GM23248 (cell line): Measurements from ENCODE around the gene FSTL3. TPM values are rescaled to one million over a fixed set of nuclear protein-coding genes. Genes with fewer than 3 reads are reported as not detected.
A peak's percentile ranks its signal among the peaks of the same experiment; 100 is the strongest.

ENCODE experiments used
- DNase-seq: peaks from one replicate; pipeline ENCODE4 v3.0.0-alpha.2; 2015
- H2AFZ ChIP-seq: fragments of 200-600 bp; sonication (generic); 2 replicates; pipeline ENCODE4 v1.6.1; 2016; ENCODE audit warnings: antibody characterized with exemption
- H3F3A ChIP-seq: fragments of 200-600 bp; sonication (generic); 2 replicates; pipeline ENCODE4 v1.6.1; 2016; ENCODE audit warnings: mild to moderate bottlenecking, antibody characterized with exemption, mixed run types; ENCODE audit not compliant: insufficient read depth
- H3K27ac ChIP-seq: fragments of 200-600 bp; sonication (generic); 2 replicates; pipeline ENCODE4 v1.5.1; 2016; ENCODE audit warnings: mild to moderate bottlenecking
- H3K27me3 ChIP-seq: fragments of 200-600 bp; sonication (generic); replicated peaks from 2 replicates; pipeline ENCODE4 v1.6.1; 2016; ENCODE audit warnings: mild to moderate bottlenecking; ENCODE audit not compliant: insufficient read depth
- H3K36me3 ChIP-seq: fragments of 200-600 bp; sonication (generic); 2 replicates; pipeline ENCODE4 v1.6.1; 2016; ENCODE audit warnings: low read depth, mild to moderate bottlenecking
- H3K4me1 ChIP-seq: fragments of 200-600 bp; sonication (generic); 2 replicates; pipeline ENCODE4 v1.6.1; 2016; ENCODE audit warnings: mild to moderate bottlenecking; ENCODE audit not compliant: insufficient read depth
- H3K4me2 ChIP-seq: fragments of 200-600 bp; sonication (generic); one replicate; pipeline ENCODE4 v1.6.1; 2016; ENCODE audit warnings: mild to moderate bottlenecking; ENCODE audit not compliant: unreplicated experiment
- H3K4me3 ChIP-seq: fragments of 200-600 bp; sonication (generic); 2 replicates; pipeline ENCODE4 v1.5.1; 2016; ENCODE audit warnings: mild to moderate bottlenecking
- H3K79me2 ChIP-seq: fragments of 200-600 bp; sonication (generic); 2 replicates; pipeline ENCODE4 v1.6.1; 2016; ENCODE audit warnings: mild to moderate bottlenecking; ENCODE audit not compliant: insufficient read depth
- H3K9ac ChIP-seq: fragments of 200-600 bp; sonication (generic); 2 replicates; pipeline ENCODE4 v1.6.1; 2016; ENCODE audit warnings: mild to moderate bottlenecking
- H3K9me2 ChIP-seq: fragments of 200-600 bp; sonication (generic); 2 replicates; pipeline ENCODE4 v1.6.1; 2016; ENCODE audit warnings: mixed run types, mild to moderate bottlenecking, moderate library complexity; ENCODE audit not compliant: insufficient read depth
- H3K9me3 ChIP-seq: fragments of 200-600 bp; sonication (generic); one replicate; pipeline ENCODE4 v1.6.1; 2017; ENCODE audit warnings: low read depth
- H4K20me1 ChIP-seq: fragments of 200-600 bp; sonication (generic); 2 replicates; pipeline ENCODE4 v1.6.0; 2016; ENCODE audit not compliant: insufficient read depth
- EZH2 ChIP-seq: fragments of 200-600 bp; sonication (generic); IDR thresholded peaks from 2 replicates; pipeline ENCODE4 v1.6.1; 2018; ENCODE audit warnings: antibody characterized with exemption, mild to moderate bottlenecking; ENCODE audit not compliant: insufficient read depth, poor library complexity, severe bottlenecking
- EZH2phosphoT487 ChIP-seq: fragments of 200-600 bp; sonication (generic); IDR thresholded peaks from 2 replicates; pipeline ENCODE4 v1.6.1; 2018; ENCODE audit warnings: antibody characterized with exemption, moderate library complexity, mild to moderate bottlenecking, low read depth; ENCODE audit not compliant: insufficient read depth
- WGBS, 2 experiments: methylation state at CpG; one replicate each; pipeline ENCODE4 v1.1.6; 2015 to 2017; ENCODE audit warnings: low lambda C conversion rate in 2 of 2, low coverage in 1 of 2; ENCODE audit errors: missing lambda C conversion rate in 2 of 2; 5-methylcytosine and 5-hydroxymethylcytosine counted together
- in situ Hi-C: fragments of 300-500 bp; cut with MboI; formaldehyde crosslinking; loops from 2 replicates; pipeline ENCODE4 v1.15.0; 2020
- polyA plus RNA-seq: library from polyadenylated mRNA; unstranded; fragments of >200 nt; fragmentation: Nextera tagmentation; extraction: Ambion mirVana; gene quantifications from 2 replicates; pipeline ENCODE4 v1.2.1, GENCODE V29; 2016
- total RNA-seq: library from RNA; depleted of rRNA; stranded (reverse); fragments of >200 nt; shearing (Covaris generic); gene quantifications from 2 replicates; pipeline ENCODE4 v1.2.3, GENCODE V29; 2014

Gene FSTL3
- total and polyA plus RNA-seq, 2 experiments from 2014 or later = 41.4 to 100 TPM

- H3K79me2 ChIP-seq = peaks cover 19% of the 10 kb centered on the region; the same call in 1 of the 2 replicates
- peak overlapping the region; percentile 74; the same call in 1 of the 2 replicates for H2AFZ ChIP-seq
- no peaks in the 10 kb centered on the region for H3K9me2 ChIP-seq
- H4K20me1 ChIP-seq = no peaks in the 10 kb centered on the region
- TF ChIP-seq EZH2 = no peak
- no peak for TF ChIP-seq EZH2phosphoT487
- peaks cover 5% of the 10 kb centered on the region; the same call in 1 of the 2 replicates for H3K4me1 ChIP-seq
- 80 to 94% methylated on average over 28 to 54 of the region's 54 CpGs for WGBS, 2 experiments
- no peaks in the 10 kb centered on the region for H3K36me3 ChIP-seq
- peak overlapping the region; percentile 72 for H3K27ac ChIP-seq
- peak; percentile 96 for DNase-seq
- no peak overlapping the region for H3K4me2 ChIP-seq
- H3K4me3 ChIP-seq = peak overlapping the region; percentile 66
- no peaks in the 10 kb centered on the region; the same call in 1 of the 2 replicates for H3F3A ChIP-seq
- no peaks in the 10 kb centered on the region for H3K27me3 ChIP-seq
- in situ Hi-C loops = no loop called here
- no peaks in the 10 kb centered on the region for H3K9me3 ChIP-seq
- H3K9ac ChIP-seq = peak overlapping the region; percentile 70; the same call in 1 of the 2 replicates
Measured at GRCh38 chr19:681029-682019, 5.1 kb downstream of the FSTL3 start.

- Histone ChIP-seq H3K9me3 (no peaks in the 10 kb centered on the region), H2AFZ (no peak overlapping the region), H3K4me1 (peaks cover 5% of the 10 kb centered on the region; the same call in 1 of the 2 replicates), H3K9ac (no peak overlapping the region), H3K4me3 (no peak overlapping the region), H3K27me3 (no peaks in the 10 kb centered on the region), H3K9me2 (no peaks in the 10 kb centered on the region), H3K27ac (no peak overlapping the region), H3K4me2 (no peak overlapping the region), H3K79me2 (peaks cover 16% of the 10 kb centered on the region; the same call in 1 of the 2 replicates), H4K20me1 (no peaks in the 10 kb centered on the region), H3K36me3 (no peaks in the 10 kb centered on the region), H3F3A (no peaks in the 10 kb centered on the region; the same call in 1 of the 2 replicates)
- DNase-seq = no peak
- WGBS, 2 experiments = 77 to 78% methylated on average over 21 to 24 of the region's 25 CpGs
- no peak for TF ChIP-seq EZH2phosphoT487
- TF ChIP-seq EZH2 = no peak
- in situ Hi-C loops = no loop called here
Measured at GRCh38 chr19:682678-683320, 6.6 kb downstream of the FSTL3 start.

- H3F3A ChIP-seq = no peaks in the 10 kb centered on the region
- H3K4me3 ChIP-seq = no peak overlapping the region
- H3K27ac ChIP-seq = no peak overlapping the region
- H3K9me2 ChIP-seq = no peaks in the 10 kb centered on the region
- DNase-seq = no peak
- H3K9me3 ChIP-seq = no peaks in the 10 kb centered on the region
- no peaks in the 10 kb centered on the region for H3K4me1 ChIP-seq
- no peaks in the 10 kb centered on the region for H4K20me1 ChIP-seq
- H3K36me3 ChIP-seq = no peaks in the 10 kb centered on the region
- H3K27me3 ChIP-seq = no peaks in the 10 kb centered on the region
- H3K4me2 ChIP-seq = no peak overlapping the region
- TF ChIP-seq EZH2phosphoT487 (no peak), EZH2 (no peak)
- 65 to 66% methylated on average over 15 to 29 of the region's 31 CpGs for WGBS, 2 experiments
- in situ Hi-C loops = no loop called here
- H3K79me2 ChIP-seq = no peaks in the 10 kb centered on the region
- H3K9ac ChIP-seq = no peak overlapping the region
- no peak overlapping the region for H2AFZ ChIP-seq
Measured at GRCh38 chr19:685454-685931, 9.3 kb downstream of the FSTL3 start.

- Histone ChIP-seq H3K9ac (no peak overlapping the region), H3K9me3 (no peaks in the 10 kb centered on the region), H3K4me2 (no peak overlapping the region), H3K27me3 (no peaks in the 10 kb centered on the region), H3K4me3 (no peak overlapping the region), H3K79me2 (no peaks in the 10 kb centered on the region), H3K9me2 (no peaks in the 10 kb centered on the region), H3K27ac (no peak overlapping the region), H3K36me3 (no peaks in the 10 kb centered on the region), H2AFZ (no peak overlapping the region), H3K4me1 (no peaks in the 10 kb centered on the region), H3F3A (no peaks in the 10 kb centered on the region), H4K20me1 (no peaks in the 10 kb centered on the region)
- 66 to 70% methylated on average over 17 of the region's 17 CpGs for whole genome bisulfite sequencing, 2 experiments
- DNase-seq = no peak
- in situ Hi-C loops = no loop called here
- no peak for TF ChIP-seq EZH2
- no peak for TF ChIP-seq EZH2phosphoT487
Measured at GRCh38 chr19:686589-687297, 10.6 kb downstream of the FSTL3 start.
